Raji (cell line): ENCODE measurements around the gene WDR77.
A peak's percentile ranks its signal among the peaks of the same experiment; 100 is the strongest.

Source experiments
- POLR2A ChIP-seq: IDR thresholded peaks from 2 replicates; pipeline ENCODE4 v1.6.1; 2011; ENCODE audit warnings: low read depth, low read length, control low read depth; ENCODE audit not compliant: insufficient read depth

Gene WDR77

GRCh38 chr1:111448918-111449702, at the start of gene WDR77, which contains the start of gene ATP5PB:
WDR77 (minus strand) TSS chr1:111449256; CDS start chr1:111449169, 87 bp downstream.
ATP5PB (plus strand) TSS chr1:111449464; CDS start chr1:111449542, 78 bp downstream.
- peak; percentile 74 for TF ChIP-seq POLR2A

- TF ChIP-seq POLR2A = no peak
These were observed 48.5 kb upstream of the WDR77 start for GRCh38 chr1:111497592-111497991.

- TF ChIP-seq POLR2A = no peak
These were observed 47.3 kb upstream of the WDR77 start for GRCh38 chr1:111496398-111496797.

GRCh38 chr1:111491070-111491469, 42.0 kb upstream of the WDR77 start:
- no peak for TF ChIP-seq POLR2A

GRCh38 chr1:111490220-111490619, 41.2 kb upstream of the WDR77 start:
- no peak for TF ChIP-seq POLR2A

- no peak for TF ChIP-seq POLR2A
These were observed 40.5 kb upstream of the WDR77 start for GRCh38 chr1:111489604-111490003.

GRCh38 chr1:111488669-111489068, 39.6 kb upstream of the WDR77 start:
- no peak for TF ChIP-seq POLR2A

- no peak for TF ChIP-seq POLR2A
These were observed 38.1 kb upstream of the WDR77 start for GRCh38 chr1:111487133-111487532.

- TF ChIP-seq POLR2A = no peak
These were observed 37.4 kb upstream of the WDR77 start for GRCh38 chr1:111486431-111486830.

GRCh38 chr1:111484391-111485026, 35.5 kb upstream of the WDR77 start:
- TF ChIP-seq POLR2A = no peak

- no peak for TF ChIP-seq POLR2A
These were observed 34.8 kb upstream of the WDR77 start for GRCh38 chr1:111483876-111484275.

GRCh38 chr1:111483166-111483565, 34.1 kb upstream of the WDR77 start:
- no peak for TF ChIP-seq POLR2A

GRCh38 chr1:111481387-111482221, 32.5 kb upstream of the WDR77 start:
- no peak for TF ChIP-seq POLR2A

- TF ChIP-seq POLR2A = no peak
These were observed 31.6 kb upstream of the WDR77 start for GRCh38 chr1:111480674-111481073.

GRCh38 chr1:111476761-111477309, 27.8 kb upstream of the WDR77 start:
- no peak for TF ChIP-seq POLR2A
